Neural cell (in vitro differentiated cells): ENCODE data around the gene PLCB1. TPM values are rescaled to one million over a fixed set of nuclear protein-coding genes. Genes with fewer than 3 reads are reported as not detected.

Experiments used
- H2AFZ ChIP-seq: fragments of 200-600, 300-800 bp; sonication (generic), shearing (Covaris generic); 2 replicates; pipeline ENCODE4 v1.6.0; 2014; ENCODE audit warnings: low read depth, mild to moderate bottlenecking, antibody characterized with exemption, low read length, moderate library complexity
- H3F3A ChIP-seq: fragments of 200-600 bp; shearing (Covaris generic); 2 replicates; pipeline ENCODE4 v1.6.1; 2016; ENCODE audit warnings: mild to moderate bottlenecking, moderate library complexity, mixed read lengths, antibody characterized with exemption, low read length; ENCODE audit not compliant: insufficient read depth, poor library complexity, severe bottlenecking
- H3K27ac ChIP-seq: fragments of 200-600, 300-800 bp; sonication (generic), shearing (Covaris generic); 2 replicates; pipeline ENCODE4 v1.5.1; 2014; ENCODE audit warnings: mild to moderate bottlenecking, low read length, moderate library complexity
- H3K27me3 ChIP-seq: fragments of 300-800, 200-600 bp; sonication (generic), shearing (Covaris generic); 2 replicates; pipeline ENCODE4 v1.6.0; 2014; ENCODE audit warnings: mild to moderate bottlenecking, low read depth, low read length, moderate library complexity; ENCODE audit not compliant: insufficient read depth
- H3K36me3 ChIP-seq: fragments of 300-800, 200-600 bp; sonication (generic), shearing (Covaris generic); 2 replicates; pipeline ENCODE4 v1.5.1; 2014; ENCODE audit warnings: mild to moderate bottlenecking, antibody characterized with exemption, low read length, moderate library complexity; ENCODE audit not compliant: insufficient read depth
- H3K4me2 ChIP-seq: fragments of 300-800, 200-600 bp; sonication (generic), shearing (Covaris generic); 2 replicates; pipeline ENCODE4 v1.6.0; 2014; ENCODE audit warnings: mild to moderate bottlenecking, low read length
- H3K4me3 ChIP-seq: fragments of 300-800, 200-600 bp; sonication (generic), shearing (Covaris generic); 2 replicates; pipeline ENCODE4 v1.5.1; 2014; ENCODE audit warnings: mild to moderate bottlenecking, low read length, moderate library complexity
- H3K79me2 ChIP-seq: fragments of 200-600 bp; shearing (Covaris generic); replicated peaks from 2 replicates; pipeline ENCODE4 v1.6.0; 2014; ENCODE audit warnings: mild to moderate bottlenecking, low read length, moderate library complexity; ENCODE audit not compliant: insufficient read depth
- H3K9ac ChIP-seq: fragments of 300-800, 200-600 bp; sonication (generic), shearing (Covaris generic); 2 replicates; pipeline ENCODE4 v1.6.1; 2016; ENCODE audit warnings: mild to moderate bottlenecking, low read length, mixed read lengths
- H3K9me2 ChIP-seq: fragments of 200-600 bp; shearing (Covaris generic); 2 replicates; pipeline ENCODE4 v1.6.1; 2016; ENCODE audit warnings: mild to moderate bottlenecking, low read length, mixed read lengths; ENCODE audit not compliant: insufficient read depth
- H3K9me3 ChIP-seq: fragments of 200-600, 300-800 bp; sonication (generic), shearing (Covaris generic); 2 replicates; pipeline ENCODE4 v1.6.1; 2016; ENCODE audit warnings: mild to moderate bottlenecking, mixed run types, low read length, moderate library complexity, mixed read lengths
- H4K20me1 ChIP-seq: fragments of 200-600 bp; shearing (Covaris generic); 2 replicates; pipeline ENCODE4 v1.6.1; 2016; ENCODE audit warnings: mild to moderate bottlenecking, mixed run types; ENCODE audit not compliant: insufficient read depth
- EP300 ChIP-seq: fragments of 450-650 bp; conservative IDR thresholded peaks from 2 replicates; pipeline ENCODE4 v1.6.1; 2014; ENCODE audit warnings: antibody characterized with exemption, mild to moderate bottlenecking, moderate library complexity; ENCODE audit not compliant: poor library complexity, severe bottlenecking
- EZH2 ChIP-seq: fragments of 200-600, 300-800 bp; shearing (Covaris generic), sonication (generic); IDR thresholded peaks from 2 replicates; pipeline ENCODE4 v1.6.1; 2014; ENCODE audit warnings: antibody characterized with exemption, low read length, borderline replicate concordance, mild to moderate bottlenecking; ENCODE audit not compliant: insufficient read depth, poor library complexity, severe bottlenecking
- MXI1 ChIP-seq: fragments of 450-650 bp; conservative IDR thresholded peaks from 2 replicates; pipeline ENCODE4 v1.6.1; 2014; ENCODE audit warnings: antibody characterized with exemption, mild to moderate bottlenecking; ENCODE audit not compliant: poor library complexity, severe bottlenecking
- POLR2AphosphoS5 ChIP-seq: IDR thresholded peaks from 2 replicates; pipeline ENCODE4 v1.6.1; 2012
- RAD21 ChIP-seq: fragments of 450-650 bp; conservative IDR thresholded peaks from 2 replicates; pipeline ENCODE4 v1.6.1; 2014; ENCODE audit warnings: antibody characterized with exemption, mild to moderate bottlenecking, moderate library complexity
- REST ChIP-seq: IDR thresholded peaks from 2 replicates; pipeline ENCODE4 v1.6.1; 2012; ENCODE audit warnings: borderline replicate concordance
- SMC3 ChIP-seq: fragments of 450-650 bp; conservative IDR thresholded peaks from 2 replicates; pipeline ENCODE4 v1.6.1; 2014; ENCODE audit warnings: antibody characterized with exemption, mild to moderate bottlenecking, moderate library complexity; ENCODE audit not compliant: poor library complexity
- TAF1 ChIP-seq: IDR thresholded peaks from 2 replicates; pipeline ENCODE4 v1.6.1; 2012; ENCODE audit warnings: low read depth
- polyA plus RNA-seq: library from polyadenylated mRNA; depleted of rRNA; stranded (reverse); fragments of >200 nt; gene quantifications from 2 replicates; pipeline ENCODE4 v1.2.3, GENCODE V29; 2014
- TF ChIP-seq, protein P1 (sequence below): fragments of 450-650 bp; IDR thresholded peaks from 2 replicates; pipeline ENCODE4 v1.5.1; 2014; ENCODE audit warnings: antibody characterized with exemption, mild to moderate bottlenecking, moderate library complexity; ENCODE audit not compliant: poor library complexity, severe bottlenecking

The PLCB1 gene
- polyA plus RNA-seq, 1 donor from 2014 or later: 11.4 TPM

- H3K9ac ChIP-seq: no peak overlapping the region
- H3K4me3 ChIP-seq: no peak overlapping the region
Observed at GRCh38 chr20:8355453-8355852, 223.4 kb downstream of the PLCB1 start.

DNA sequence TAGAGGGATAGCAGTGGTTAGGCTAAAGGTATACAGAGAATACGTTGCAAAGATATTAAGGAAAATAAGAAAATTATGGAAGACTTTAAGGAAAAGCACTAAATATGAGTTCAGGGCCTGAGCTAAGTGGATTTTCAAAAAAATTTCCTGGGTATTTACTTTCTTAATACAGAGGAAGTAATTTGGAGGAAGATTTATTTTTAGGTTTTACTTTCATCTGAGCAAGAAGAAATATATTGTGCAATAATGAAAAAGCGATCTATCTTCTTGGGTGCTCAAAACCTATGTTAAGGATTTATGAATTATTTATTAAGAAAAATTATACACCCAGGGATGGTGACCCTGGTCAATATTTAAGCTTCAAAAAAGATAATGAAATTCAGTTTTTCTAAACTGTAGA, 224.7 kb downstream of the PLCB1 start:
- Histone ChIP-seq H3F3A (no peaks in the 10 kb centered on the region), H3K4me3 (no peak overlapping the region), H3K36me3 (no peaks in the 10 kb centered on the region), H3K79me2 (no peaks in the 10 kb centered on the region), H3K27ac (no peak overlapping the region), H3K4me2 (no peak overlapping the region), H3K27me3 (no peaks in the 10 kb centered on the region), H3K9me3 (no peaks in the 10 kb centered on the region), H4K20me1 (no peaks in the 10 kb centered on the region), H2AFZ (no peak overlapping the region), H3K9ac (no peak overlapping the region), H3K9me2 (no peaks in the 10 kb centered on the region)
- TF ChIP-seq TAF1 (no peak), RAD21 (no peak), REST (no peak), POLR2AphosphoS5 (no peak), MXI1 (no peak), SMC3 (no peak), EP300 (no peak), EZH2 (no peak)
- TF ChIP-seq, protein P1, sequence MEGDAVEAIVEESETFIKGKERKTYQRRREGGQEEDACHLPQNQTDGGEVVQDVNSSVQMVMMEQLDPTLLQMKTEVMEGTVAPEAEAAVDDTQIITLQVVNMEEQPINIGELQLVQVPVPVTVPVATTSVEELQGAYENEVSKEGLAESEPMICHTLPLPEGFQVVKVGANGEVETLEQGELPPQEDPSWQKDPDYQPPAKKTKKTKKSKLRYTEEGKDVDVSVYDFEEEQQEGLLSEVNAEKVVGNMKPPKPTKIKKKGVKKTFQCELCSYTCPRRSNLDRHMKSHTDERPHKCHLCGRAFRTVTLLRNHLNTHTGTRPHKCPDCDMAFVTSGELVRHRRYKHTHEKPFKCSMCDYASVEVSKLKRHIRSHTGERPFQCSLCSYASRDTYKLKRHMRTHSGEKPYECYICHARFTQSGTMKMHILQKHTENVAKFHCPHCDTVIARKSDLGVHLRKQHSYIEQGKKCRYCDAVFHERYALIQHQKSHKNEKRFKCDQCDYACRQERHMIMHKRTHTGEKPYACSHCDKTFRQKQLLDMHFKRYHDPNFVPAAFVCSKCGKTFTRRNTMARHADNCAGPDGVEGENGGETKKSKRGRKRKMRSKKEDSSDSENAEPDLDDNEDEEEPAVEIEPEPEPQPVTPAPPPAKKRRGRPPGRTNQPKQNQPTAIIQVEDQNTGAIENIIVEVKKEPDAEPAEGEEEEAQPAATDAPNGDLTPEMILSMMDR: no peak

More at GRCh38 chr20:8355453-8355852, 223.4 kb downstream of the PLCB1 start:
- no peaks in the 10 kb centered on the region for H4K20me1 ChIP-seq
- no peaks in the 10 kb centered on the region for H3K36me3 ChIP-seq
- no peaks in the 10 kb centered on the region for H3K27me3 ChIP-seq
- H3K9me3 ChIP-seq: no peaks in the 10 kb centered on the region
- H3F3A ChIP-seq: no peaks in the 10 kb centered on the region
- H3K9me2 ChIP-seq: no peaks in the 10 kb centered on the region
- TF ChIP-seq TAF1 (no peak), REST (no peak), EP300 (no peak), EZH2 (no peak)
- no peaks in the 10 kb centered on the region for H3K79me2 ChIP-seq
- no peak overlapping the region for H3K4me2 ChIP-seq
- H3K27ac ChIP-seq: no peak overlapping the region
- no peak overlapping the region for H2AFZ ChIP-seq
